GM19468 (cell line): ENCODE measurements around the gene INSYN1.
"Not testable (repeated sequence)": the region's sequence is repeated elsewhere in the genome, so short reads cannot be mapped to it uniquely, and the experiment has no call there.

ENCODE experiments used
- ATAC-seq: cut with Tn5 transposase; IDR thresholded peaks from one replicate; pipeline ENCODE4 v1.9.1; 2021; ENCODE audit warnings: mild to moderate bottlenecking, moderate library complexity, moderate number of reproducible peaks; ENCODE audit not compliant: unreplicated experiment; ENCODE audit errors: extremely low read depth

INSYN1 gene

GRCh38 chr15:73751511-73751898 lies 1.6 kb downstream of the INSYN1 start:
- no peak for ATAC-seq

- ATAC-seq = no peak
Observed at GRCh38 chr15:73750951-73751350, 2.2 kb downstream of the INSYN1 start.

- no peak for ATAC-seq
Observed at GRCh38 chr15:73750438-73750837, 2.7 kb downstream of the INSYN1 start.

- ATAC-seq = no peak
Observed at GRCh38 chr15:73749971-73750370, 3.2 kb downstream of the INSYN1 start.

DNA sequence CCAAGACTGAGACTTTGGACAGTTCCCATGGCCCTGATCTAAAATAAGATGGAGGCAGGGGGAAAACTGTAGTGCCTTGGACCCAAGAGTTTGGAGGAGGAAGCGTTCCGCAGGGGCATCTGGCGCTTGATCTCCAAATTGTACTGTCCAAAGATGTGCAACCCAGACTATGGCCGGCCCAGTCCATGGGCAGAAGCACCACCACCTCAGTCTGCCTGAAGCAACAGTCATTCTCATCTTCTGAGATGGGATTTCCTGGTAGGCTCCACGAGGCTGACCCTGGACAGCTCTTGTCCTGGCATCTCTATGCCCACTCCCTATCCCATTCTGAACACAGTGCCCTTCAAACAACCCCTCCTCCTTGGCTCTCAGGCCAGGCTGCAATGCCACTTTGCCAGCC lies 3.6 kb downstream of the INSYN1 start:
- no peak for ATAC-seq

DNA sequence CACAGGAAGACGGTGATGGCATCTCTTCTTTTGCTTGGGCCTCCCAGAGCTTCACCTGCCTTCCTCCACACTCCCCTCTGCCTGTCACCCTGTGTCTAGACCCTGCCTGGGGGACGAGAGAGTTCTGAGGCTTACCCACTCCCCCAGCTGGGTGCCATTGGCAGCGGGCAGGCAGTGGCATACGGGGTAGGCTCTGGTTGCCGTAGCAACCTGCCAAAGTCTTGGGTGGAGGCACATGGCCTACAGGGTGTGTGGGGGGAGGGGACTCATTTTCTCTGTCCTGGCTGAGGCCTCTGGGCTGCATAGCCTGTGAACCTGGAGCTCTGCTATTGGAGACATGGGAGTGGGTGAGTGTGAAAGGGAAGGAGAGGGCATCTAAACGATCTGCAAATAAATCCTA lies 4.4 kb downstream of the INSYN1 start:
- ATAC-seq = no peak

DNA sequence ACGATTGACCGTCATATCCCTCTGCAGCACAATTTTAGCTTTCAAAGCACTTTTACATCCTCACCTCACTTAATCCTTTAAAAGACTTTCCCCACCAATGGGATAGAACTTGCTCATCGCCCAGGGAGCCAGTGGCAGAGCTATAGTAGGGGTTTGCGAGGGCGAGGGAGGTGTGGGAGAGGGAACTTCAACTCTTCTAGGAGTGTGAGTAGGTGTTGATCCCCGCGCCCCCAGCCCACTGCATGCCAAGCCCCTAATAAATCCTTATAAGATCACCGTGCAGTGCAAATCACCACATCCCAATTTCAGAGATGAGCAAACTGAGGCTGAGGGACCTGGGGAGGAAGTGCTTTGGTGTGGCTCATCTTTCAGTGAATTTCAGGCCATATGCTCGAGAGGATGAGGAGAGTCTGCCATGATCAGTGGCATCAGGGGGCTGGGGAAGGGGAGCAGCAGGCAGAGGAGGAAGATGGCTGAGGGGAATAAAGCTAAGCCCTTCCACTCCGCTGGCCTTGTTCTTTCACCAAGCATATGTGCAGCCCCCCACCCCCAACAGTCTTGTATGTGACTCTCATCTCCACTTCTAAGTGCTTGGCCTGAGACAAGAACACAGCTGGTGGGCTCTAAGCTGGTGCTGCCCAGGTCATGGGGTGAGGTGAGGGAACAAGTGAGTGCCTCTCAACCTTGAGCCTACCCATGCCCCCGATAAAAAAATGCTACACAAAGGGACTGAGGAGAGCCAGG lies 5.1 kb downstream of the INSYN1 start:
- ATAC-seq = no peak

- ATAC-seq = no peak
Observed at GRCh38 chr15:73746883-73747282, 6.3 kb downstream of the INSYN1 start.

DNA sequence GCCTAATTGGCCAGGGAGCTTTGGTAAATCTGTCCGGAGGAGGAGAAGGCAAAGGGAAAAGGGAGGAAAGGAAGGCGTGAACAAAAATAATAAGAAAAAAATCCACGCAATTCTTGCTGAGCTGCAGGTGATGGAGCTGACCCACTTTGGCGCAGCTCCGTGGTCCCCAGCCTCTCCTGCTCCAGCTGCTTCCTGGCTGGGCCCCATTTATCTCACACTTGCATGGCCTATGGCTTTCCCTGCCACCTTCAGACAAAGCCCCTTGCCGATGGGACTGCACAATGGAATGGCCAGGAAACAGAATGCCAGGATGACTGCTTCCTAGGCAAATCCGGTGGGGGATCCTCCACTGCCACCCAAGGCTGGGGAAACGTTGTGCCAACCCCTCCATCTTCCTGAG lies 6.9 kb downstream of the INSYN1 start:
- ATAC-seq = no peak

DNA sequence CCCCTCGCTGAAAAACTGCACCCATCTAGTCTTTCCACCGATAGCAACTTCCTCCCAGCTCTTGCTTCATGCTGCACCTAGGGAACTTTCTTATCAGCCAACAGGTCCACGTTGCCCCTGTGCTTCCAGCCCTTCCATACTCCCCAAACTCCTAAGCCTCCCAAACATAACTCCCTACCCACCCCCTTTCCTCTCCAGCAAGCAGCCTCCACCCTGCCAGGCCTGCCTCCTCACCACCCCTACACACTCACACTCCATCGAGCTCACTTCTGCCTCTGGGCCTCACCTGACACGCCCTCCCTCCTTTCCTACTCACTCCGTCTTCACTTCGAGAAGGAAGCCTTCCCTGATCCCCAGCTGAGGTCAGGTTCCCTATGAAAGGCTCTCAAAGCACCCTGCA lies 8.1 kb downstream of the INSYN1 start:
- ATAC-seq = no peak

GRCh38 chr15:73744293-73744692 lies 8.9 kb downstream of the INSYN1 start:
- ATAC-seq = no peak

- no peak for ATAC-seq
Observed at GRCh38 chr15:73741321-73741836, 11.8 kb downstream of the INSYN1 start.

- no peak for ATAC-seq
Observed at GRCh38 chr15:73740152-73741048, 12.8 kb downstream of the INSYN1 start.

DNA sequence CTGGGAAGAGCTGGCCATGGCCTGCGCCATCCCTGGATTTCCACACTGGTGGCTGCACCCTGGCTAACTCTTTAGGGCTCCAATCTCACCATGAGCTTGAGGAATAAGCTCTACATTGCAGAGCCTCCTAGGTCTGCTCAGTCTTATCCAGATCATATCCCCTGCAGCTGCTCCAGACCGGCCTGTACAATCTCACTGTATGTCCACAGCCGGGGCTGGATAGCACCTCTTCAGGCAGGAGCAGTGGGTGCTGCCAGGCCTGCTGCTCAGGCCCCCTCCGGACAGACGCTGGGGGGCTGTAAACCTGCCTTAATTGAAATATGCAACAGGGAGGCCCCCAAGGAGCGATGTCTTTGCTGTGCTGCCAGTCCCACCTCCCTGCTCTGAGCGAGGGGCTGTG lies 15.6 kb downstream of the INSYN1 start:
- ATAC-seq = no peak

GRCh38 chr15:73732930-73733329 lies 20.2 kb downstream of the INSYN1 start:
- ATAC-seq = no peak

- not testable (repeated sequence) for ATAC-seq
Observed at GRCh38 chr15:73732051-73732450, 21.1 kb downstream of the INSYN1 start.

GRCh38 chr15:73727330-73727976 lies 25.7 kb downstream of the INSYN1 start:
- no peak for ATAC-seq

DNA sequence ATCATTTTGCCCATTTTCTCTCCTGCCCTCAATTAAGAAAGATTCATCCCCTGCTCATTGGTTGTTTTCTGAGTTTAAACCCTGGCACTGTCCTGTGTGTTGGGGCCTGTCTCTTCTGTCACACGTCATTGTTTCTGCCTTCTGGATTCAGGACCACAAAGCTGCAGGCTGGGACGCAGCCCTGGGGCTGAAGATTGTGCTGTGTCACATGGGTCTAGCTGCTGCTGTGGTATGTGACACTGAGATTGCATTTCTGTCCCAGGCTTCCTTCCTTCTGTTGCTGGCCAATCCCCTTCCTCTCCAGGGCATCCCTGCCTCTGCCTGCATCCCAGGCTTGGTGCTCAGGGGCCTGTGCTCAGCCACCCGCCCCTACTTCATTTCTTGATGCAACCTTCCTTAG lies 28.9 kb downstream of the INSYN1 start:
- ATAC-seq = no peak

- ATAC-seq = no peak
Observed at GRCh38 chr15:73723191-73723590, 30.0 kb downstream of the INSYN1 start.

GRCh38 chr15:73722425-73722824 lies 30.7 kb downstream of the INSYN1 start:
- ATAC-seq = no peak

GRCh38 chr15:73718694-73719093 lies 34.5 kb downstream of the INSYN1 start:
- no peak for ATAC-seq
